ENCODE results near the gene TIMP2. TPM values are rescaled to one million over a fixed set of nuclear protein-coding genes. Genes with fewer than 3 reads are reported as not detected.

The TIMP2 gene
- total and polyA plus RNA-seq, 2 of the 13 experiments (the other 11 are each of a cell fraction or from before 2014, with no cell fraction given), result 3.8 to 8.5 TPM

GRCh38 chr17:78970834-78971755 is 45.9 kb upstream of the TIMP2 start (continued):
- TF ChIP-seq TRAFD1 (CRISPR knock-in tag; IDR thresholded peaks at IDR 0.05; ENCODE audit: borderline replicate concordance) (0 out of 2 replicates have a peak, but pooled peaks have one; percentile 41), DZIP1 (CRISPR knock-in tag; IDR thresholded peaks at IDR 0.05) (no peak), MIXL1 (CRISPR knock-in tag; IDR thresholded peaks at IDR 0.05) (0 out of 2 replicates have a peak, but pooled peaks have one; percentile 60), TARDBP (CRISPR knock-in tag; IDR thresholded peaks at IDR 0.05) (no peak), SOX5 (CRISPR knock-in tag; IDR thresholded peaks at IDR 0.05; ENCODE audit: borderline replicate concordance) (no peak), AGO2 (optimal IDR thresholded peaks at IDR 0.05; ENCODE audit: low read depth, low read length) (peak; percentile 61), IKZF1 (IDR thresholded peaks at IDR 0.05) (no peak), HMGXB4 (CRISPR knock-in tag; IDR thresholded peaks at IDR 0.05; ENCODE audit: borderline replicate concordance in 1 of 2, low read depth in 1 of 2) (peak in 1 of 2 experiments; percentile 62; a peak in 2 of 4 replicates), ZHX2 (IDR thresholded peaks at IDR 0.05; ENCODE audit: low read depth) (no peak), ZHX2 (CRISPR knock-in tag; IDR thresholded peaks at IDR 0.05; ENCODE audit: borderline replicate concordance) (no peak), REL (CRISPR knock-in tag; conservative IDR thresholded peaks at IDR 0.05) (no peak), HNRNPL (IDR thresholded peaks at IDR 0.05; ENCODE audit: low read depth, low read length) (no peak)
